HG03159 (cell line): ENCODE results near the gene UCK1.
"Not testable (repeated sequence)": the region's sequence is repeated elsewhere in the genome, so short reads cannot be mapped to it uniquely, and the experiment has no call there.

Experiments
- ATAC-seq: cut with Tn5 transposase; IDR thresholded peaks from one replicate; pipeline ENCODE4 v1.9.1; 2021; ENCODE audit warnings: mild to moderate bottlenecking, moderate library complexity; ENCODE audit not compliant: unreplicated experiment

Gene UCK1

DNA sequence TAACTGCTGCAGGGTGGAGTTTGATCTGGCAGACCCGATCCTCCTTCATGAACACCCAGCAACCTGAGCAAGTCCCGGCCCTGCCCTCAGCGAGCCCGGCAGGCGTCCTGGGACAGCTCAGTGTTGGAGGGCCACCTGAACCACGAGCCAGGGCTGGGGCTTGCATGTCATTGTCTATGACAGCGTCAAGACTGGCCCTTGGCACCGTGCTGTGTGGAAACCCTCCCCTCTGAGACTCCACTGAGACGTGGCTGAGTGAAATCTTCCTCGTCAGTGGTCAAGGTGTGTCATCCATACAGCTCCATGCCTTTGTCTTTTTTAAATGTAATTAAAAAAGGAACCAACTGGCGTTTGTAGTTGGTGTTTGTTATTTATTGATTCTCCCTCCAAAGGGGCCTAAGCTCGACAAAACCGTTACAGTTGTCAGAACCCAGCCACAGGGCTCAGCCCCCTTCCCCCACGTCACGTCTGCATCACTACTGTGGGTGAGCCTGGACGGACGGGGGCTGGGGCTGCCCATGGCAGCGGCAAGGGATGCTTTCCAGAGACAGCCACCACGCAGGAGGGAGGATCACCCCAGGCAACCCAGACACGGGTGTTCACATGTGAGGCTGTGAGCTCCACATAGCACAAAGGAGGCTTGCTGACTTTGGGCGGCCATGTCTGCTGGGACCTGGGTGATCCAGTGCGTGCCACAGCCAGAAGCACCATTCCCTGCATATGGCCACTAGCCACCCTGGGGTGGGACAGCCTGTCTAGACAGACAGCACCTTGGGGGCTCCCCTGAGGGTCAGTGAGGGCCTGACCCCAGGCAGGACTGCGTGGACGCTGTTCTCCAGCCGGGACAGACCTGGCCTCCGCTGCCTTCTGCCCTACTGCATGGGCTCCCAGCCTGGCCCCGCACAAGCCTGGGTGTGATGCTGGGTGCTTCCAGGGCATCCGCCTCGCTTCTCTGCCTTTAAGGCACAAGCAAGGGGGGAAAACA lies 7.3 kb downstream of the UCK1 start:
- no peak for ATAC-seq

DNA sequence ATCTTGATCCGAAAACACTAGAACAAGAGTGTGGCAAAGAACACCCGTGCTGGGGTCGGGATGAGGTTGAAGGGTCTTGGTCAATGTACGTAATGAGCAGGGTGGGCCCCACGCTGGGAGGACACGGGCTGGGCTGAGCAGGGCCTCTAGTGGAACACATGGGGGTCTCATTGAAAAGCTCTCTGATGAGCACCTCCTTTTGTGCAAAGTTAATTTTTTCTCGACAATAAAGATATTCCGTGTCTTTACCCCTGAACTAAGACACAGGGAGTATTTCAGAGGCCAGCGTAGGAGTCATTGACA lies 8.0 kb downstream of the UCK1 start:
- ATAC-seq = no peak

DNA sequence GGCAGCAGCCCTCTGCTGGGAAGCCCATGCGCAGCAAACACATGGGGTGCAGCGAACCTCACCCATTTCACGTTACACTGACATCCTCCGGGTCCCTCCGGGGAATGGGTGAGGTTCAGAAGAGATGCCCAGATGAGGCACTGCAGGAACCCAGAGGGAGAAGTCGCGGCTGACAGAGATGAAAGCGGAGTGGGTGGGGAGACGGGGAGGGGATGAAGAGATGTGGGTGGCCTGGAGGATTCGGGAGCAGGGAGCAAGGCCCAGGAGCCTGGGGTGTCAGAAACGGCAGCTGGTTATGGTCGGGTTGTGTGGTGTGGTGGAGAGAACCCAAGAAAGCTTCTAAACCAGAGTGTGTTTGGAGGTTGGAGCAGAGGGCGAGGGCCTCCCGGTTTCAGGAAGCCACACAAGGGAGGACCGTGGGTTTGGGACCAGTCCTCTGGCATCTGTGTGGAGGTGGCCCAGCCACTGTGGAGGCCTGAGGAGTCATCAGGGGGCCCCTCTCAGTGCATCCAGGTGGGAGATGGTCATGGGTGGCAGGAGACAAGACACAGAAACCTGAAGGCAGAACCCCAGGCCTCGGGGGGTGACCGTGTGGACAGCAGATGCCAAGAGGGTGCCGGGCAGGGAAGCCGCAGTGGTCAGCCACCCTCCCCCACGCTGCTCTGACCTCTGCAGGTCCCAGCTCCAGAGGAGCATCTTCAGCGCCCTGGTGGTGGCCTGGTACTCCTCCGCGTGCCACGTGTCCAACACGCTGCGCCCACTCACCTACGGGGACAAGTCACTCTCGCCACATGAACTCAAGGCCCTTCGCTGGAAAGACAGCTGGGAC lies 8.6 kb downstream of the UCK1 start:
- no peak for ATAC-seq

DNA sequence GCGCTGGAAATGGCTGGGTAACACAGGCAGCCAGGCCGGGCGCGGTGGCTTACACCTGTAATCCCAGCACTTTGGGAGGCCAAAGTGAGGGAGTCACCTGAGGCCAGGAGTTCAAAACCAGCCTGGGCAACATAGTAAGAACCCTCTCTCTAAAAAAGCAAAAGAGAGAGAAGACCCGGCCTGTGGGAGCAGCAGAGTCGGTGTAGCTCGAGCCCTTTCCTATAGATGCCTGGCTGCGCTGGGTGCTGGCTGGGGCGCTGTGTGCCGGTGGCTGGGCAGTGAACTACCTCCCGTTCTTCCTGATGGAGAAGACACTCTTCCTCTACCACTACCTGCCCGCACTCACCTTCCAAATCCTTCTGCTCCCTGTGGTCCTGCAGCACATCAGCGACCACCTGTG lies 9.2 kb downstream of the UCK1 start:
- no peak for ATAC-seq

DNA sequence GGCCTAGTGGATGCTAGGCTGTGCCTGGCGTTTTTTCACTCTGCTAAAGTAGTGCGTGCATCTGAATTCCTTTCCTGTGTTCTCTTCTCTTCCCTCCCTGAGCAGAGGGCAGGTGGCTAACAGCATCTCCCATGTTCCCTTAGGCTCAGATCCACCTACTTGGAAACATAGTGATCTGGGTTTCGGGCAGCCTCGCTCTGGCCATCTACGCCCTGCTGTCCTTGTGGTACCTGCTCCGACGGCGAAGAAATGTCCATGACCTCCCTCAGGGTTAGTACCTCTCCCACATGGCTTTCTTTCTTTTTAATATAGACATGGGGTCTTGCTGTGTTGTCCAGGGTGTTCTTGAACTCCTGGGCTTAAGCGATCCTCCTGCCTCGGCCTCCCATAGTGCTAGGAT lies 9.9 kb downstream of the UCK1 start:
- no peak for ATAC-seq

DNA sequence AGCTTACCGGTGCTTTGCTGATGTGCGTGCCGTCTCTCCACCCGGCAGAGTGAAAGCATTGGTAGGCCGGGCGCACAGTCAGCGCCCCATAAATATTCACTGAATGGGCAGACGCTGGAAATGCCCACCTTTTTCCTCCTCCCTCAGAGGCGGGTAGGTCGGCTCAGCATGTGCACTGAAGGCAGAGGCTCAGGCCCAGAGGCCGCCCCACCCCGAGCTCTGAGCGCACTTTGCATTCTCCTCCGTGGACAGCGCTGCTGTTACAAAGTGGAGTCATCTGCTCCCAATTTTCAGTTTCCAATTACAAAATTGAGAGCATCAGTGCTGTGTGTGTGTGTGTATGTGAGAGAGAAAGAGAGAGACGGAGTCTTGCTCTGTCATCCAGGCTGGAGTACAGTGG lies 10.6 kb downstream of the UCK1 start:
- ATAC-seq = no peak

DNA sequence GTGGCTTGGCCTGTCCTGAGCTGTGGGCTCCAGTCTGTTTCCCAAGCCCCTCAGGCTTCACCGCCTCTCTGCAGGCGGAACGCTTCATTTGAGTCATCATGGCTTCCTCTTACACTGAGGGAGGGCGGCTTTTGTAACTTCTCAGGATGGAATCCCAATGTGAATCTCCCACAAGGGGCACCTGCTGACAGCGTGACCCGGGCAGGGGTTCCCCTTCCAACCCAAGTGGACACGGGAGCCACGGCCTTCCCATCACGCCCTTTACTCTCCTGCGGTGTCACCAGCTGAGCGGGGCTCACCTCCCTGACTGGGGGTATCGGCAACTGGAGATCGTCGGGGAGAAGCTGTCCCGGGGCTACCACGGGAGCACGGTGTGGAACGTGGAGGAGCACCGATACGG lies 12.5 kb downstream of the UCK1 start:
- ATAC-seq = no peak

DNA sequence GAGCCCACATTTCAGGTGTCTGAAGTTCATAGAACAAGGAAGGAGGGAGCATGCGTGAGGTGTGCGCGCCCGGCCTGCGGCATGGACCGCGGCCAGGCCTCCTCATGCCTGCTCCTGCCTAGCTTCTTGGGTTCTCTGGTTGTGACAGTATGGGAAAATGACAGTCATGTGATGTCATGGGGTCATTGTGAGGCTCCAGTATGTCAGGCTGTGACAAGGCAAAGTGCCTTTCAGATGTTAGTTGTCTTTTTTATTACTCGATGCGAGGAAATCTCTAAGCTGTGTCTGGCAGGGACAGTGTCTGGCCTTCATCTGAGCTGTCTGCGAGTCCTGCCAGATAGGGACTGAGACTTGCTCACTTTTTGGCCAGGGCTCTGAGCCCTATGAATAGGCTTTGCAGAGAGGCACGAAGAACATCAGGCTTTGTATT lies 13.3 kb downstream of the UCK1 start:
- no peak for ATAC-seq

DNA sequence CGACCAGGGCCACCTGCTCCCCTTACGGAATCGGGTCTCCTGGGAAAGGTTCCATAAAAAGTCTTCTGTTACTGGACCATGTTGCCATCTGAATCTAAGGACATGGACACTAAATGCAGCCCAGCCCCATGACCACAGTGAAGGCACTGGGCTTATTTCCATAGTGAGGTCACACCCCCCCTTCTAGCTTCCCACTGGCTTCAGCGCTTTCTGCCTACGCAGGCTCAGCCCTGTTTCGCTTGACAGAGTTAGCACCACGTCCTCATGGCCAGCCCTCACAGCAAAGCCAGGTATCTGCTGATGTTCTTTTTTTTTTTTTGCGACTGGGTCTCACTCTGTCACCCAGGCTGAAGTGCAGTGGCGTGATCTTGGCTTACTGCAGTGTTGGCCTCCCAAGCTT lies 14.1 kb downstream of the UCK1 start:
- no peak for ATAC-seq

DNA sequence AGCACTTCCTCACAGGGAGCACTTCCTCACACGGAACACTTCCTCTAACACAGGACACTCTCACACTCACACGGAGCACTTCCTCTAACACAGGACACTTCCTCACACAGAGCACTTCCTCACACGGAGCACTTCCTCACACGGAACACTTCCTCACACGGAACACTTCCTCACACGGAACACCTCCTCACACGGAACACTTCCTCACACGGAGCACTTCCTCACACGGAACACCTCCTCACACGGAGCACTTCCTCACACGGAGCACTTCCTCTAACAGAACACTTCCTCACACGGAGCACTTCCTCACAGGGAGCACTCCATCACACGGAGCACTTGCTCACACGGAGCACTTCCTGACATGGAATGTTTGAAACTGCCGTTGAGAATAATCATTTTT lies 15.0 kb downstream of the UCK1 start:
- ATAC-seq = no peak

DNA sequence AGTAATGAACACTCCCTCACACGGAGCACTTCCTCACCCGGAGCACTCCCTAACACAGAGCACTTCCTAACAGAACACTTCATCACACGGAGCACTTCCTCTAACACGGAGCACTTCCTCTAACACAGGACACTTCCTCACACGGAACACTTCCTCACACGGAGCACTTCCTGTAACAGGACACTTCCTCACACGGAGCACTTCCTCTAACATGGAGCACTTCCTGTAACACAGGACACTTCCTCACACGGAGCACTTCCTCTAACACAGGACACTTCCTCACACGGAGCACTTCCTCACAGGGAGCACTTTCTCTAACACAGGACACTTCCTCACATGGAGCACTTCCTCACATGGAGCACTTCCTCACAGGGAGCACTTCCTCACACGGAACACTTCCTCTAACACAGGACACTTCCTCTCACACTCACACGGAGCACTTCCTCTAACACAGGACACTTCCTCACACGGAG lies 15.5 kb downstream of the UCK1 start:
- ATAC-seq = not testable (repeated sequence)

DNA sequence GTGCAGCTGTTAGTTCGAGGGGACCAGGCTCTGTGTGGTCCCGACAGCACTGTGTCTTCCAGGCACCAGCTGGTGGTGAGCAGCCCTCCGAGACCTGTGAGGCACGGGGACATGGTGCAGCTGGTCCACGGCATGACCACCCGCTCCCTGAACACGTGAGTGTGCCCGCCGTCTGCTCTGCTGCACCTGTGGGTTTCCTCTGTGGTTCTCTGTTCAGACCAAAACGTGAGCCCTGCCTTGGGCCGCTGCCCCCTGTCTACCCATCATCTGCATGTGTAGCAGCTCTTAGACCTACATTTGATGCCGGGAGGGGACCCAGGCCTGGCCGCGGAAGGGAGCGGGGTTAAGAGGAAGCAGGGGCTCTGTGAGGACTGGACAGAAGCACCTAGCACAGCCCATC lies 17.9 kb downstream of the UCK1 start:
- ATAC-seq = no peak

DNA sequence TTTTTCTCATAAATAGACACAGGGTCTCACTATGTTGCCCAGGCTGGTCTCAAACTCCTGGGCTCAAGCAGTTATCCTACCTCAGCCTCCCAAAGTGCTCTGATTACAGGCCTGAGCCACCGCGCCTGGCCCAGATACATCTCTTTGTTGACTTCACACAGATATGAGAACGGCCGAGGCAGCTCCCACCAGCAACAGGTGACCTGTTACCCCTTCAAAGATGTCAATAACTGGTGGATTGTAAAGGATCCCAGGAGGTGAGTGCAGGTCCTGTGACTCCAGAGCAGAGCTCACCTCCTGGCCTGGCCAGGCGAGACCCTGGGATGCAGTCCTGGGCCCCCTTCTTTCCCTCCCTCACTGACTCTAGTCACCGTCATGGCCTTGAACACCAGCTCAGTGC lies 19.2 kb downstream of the UCK1 start:
- no peak for ATAC-seq

DNA sequence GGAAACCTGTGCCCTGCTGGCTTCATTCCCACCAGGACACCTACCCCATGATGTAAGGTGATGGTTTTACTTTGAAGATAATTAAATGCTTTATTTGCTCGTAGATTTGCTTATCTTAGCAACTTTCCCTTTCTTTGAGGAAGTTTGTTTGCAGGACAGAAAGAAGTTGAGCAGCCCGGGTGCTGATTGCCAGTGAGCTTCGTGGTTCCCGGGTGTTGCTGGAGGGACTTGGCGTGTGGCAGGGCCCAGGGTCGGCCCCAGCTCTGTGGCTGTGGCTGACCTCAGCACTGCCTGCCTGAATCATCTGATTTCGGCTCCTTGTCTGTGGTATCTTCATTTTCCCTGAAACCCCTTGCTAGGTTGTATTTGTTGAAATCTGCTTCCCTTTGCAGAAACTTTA lies 19.6 kb downstream of the UCK1 start:
- ATAC-seq = no peak

DNA sequence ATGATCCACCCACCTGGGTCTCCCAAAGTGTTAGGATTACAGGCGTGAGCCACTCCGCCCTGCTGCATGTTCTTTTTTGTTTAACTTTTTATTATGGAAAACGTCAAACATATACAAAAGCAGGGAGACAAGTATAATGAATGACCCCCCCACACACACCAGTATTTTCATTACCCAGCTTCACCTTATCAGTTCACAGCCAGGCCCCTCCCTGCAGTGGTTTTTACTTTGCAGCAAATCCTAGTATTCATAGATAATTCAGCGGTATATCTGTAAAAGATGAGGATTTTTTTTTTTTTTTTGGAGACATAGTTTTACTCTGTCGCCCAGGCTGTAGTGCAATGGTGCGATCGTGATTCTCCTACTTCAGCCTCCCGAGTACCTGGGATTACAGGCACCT lies 26.1 kb downstream of the UCK1 start:
- no peak for ATAC-seq

DNA sequence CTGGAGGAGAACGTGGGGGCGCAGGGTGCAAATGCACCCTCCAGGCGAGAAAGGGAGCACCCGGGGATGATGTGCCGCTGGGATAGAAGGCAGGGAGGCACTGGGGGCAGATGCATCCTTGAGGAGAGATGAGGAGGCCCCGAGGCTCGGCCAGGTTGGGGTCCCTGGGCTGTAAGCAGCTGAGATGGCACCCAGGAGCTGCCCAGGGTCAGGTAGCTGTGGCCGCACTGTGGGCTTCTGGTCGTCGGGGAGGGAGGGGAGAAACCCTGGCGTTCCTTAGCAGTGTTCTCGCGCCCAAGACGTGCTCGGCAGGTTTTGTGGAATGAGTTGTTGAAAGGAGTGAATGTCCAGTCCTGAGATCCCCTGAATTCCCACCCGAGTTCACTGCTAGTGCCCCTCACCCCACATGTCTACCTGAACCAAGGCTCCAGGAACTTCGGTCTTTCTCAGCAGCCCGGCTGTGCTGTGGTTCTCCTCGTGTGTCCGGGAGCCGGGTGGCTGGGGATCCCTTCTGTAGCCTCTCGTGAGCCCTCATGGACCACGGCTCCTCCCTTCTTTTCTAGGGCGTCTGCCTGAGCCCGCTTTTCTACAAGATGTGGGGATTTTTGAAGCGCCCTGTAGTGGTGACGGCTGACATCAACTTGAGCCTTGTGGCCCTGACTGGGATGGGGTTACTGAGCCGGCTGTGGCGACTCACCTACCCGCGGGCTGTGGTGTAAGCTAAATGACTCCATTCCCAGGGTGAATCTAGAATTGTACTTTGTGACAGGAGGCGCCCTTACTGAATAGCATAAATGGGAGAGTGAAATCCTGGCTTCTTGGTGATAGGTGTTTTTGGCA lies 27.2 kb downstream of the UCK1 start:
- no peak for ATAC-seq

DNA sequence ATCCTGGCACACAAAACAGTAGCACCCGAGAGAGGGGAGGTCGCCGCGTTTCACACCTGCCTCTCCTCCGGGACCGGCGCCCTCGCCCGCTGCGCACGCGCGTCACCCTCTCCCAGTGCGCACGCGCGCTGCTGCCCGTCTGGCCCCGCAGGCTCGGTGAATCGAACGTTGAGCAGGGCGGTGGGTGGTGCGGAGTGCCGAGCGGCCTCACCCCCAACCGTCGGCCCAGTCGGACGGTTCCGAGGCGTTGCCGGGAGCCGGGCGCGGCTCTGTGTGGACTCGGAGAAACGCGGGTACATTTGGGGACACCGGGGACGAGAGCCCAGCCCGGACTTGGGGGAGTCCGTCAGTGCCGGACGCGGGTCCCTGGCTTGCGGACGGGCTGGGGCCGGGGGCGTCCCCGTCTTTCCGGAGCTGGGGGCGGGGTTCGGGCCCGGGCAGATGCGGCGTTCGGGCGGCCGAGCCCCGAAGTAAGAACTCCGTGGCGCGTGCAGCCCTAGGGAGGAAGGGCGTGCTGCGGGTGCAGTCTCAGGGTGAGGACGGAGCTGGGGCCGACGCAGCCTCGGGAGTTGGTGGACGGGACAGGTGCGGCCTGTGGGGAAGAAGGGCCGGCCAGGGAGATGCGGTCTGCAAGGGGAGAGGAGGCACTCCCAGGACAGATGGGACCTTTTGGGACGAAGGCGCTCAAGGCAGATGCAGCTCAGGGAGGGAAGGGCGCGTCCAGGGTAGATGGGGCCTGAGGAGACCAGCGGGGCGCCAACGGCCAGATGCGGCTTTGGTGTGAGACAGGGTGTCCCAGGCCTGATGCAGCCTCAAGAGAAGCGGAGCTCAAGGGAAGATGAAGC lies 28.1 kb downstream of the UCK1 start, which contains the start of gene POMT1:
Gene POMT1 (plus strand): TSS at position 138 of the 845 bp plus-strand sequence. CDS start 1,301 bp downstream, outside the sequence.
- peak; percentile 82 for ATAC-seq

DNA sequence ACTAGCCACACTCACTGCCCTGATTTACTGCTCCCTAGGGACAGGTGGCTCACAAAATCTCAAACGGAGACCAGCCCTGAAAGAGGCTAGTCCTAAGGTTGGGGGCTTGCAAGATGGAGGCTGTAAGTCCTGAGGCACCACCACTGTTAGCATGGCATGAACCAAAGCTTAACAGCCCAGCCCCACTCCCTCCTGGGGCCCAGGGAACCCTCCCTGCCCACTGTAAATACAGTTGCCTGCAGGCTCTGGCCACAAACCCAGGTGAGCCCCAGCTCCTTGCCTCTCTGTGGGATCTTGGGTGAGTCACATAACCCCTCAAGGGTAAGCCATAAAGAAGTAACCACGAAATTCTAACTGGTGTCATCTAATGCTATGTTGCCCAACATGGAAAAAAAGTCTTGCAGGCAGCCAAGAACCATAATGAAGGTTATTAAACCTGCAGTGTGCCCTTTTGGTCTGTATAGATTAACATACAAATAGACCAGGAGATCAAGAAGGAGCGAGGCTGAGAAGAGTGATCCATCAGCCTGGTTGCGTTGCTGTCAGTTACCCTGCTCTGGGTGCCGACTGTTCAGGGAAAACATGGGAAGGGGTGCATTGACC lies 30.0 kb downstream of the UCK1 start:
- ATAC-seq = no peak

DNA sequence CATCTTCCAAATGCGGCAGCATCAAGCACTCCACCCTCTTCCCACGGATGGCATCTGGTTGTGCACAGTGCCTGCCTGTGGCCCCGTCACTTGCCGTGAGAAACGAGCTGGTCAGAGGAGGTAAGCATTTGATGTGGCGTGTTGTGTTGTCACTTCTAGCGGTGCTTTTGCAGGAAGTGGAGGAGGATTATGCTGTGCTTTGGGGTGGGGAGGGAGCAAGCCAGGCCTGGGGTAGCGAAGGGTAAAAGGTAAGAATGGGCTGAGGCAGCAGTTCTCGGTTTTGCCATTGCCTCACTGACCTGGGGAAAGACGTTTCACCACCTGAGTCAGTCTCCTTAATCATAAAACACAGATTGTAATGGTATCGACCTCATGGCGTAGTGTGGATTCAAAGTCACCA lies 30.7 kb downstream of the UCK1 start:
- no peak for ATAC-seq
